Activated CD4-positive, CD25-positive, alpha-beta regulatory T cell treated with anti-CD3 and anti-CD28 coated beads, Interleukin-2, amount 50 U/mL, for 72 hours (primary cell): ENCODE measurements around the gene VGF.
"Not testable (repeated sequence)": the region's sequence is repeated elsewhere in the genome, so short reads cannot be mapped to it uniquely, and the experiment has no call there.

Experiments used
- DNase-seq: peaks from one replicate; pipeline ENCODE4 v3.0.0; 2021

VGF gene

DNA sequence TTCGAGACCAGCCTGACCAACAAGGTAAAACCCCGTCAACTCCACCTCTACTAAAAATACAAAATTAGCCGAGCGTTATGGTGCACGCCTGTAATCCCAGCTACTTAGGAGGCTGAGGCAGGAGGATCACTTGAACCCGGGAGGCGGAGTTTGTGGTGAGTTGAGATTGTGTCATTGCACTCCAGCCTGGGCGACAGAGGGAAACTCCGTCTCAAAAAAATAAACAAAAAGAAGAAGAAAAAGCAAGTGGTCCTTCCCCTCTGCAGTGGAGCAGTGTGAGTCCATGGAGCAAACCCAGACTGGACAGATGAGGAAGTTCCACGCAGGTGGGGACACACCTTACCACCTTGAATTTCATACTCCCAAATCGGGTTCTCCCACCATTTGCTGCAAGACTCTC is 51.5 kb downstream of the VGF start:
- DNase-seq: no peak

DNA sequence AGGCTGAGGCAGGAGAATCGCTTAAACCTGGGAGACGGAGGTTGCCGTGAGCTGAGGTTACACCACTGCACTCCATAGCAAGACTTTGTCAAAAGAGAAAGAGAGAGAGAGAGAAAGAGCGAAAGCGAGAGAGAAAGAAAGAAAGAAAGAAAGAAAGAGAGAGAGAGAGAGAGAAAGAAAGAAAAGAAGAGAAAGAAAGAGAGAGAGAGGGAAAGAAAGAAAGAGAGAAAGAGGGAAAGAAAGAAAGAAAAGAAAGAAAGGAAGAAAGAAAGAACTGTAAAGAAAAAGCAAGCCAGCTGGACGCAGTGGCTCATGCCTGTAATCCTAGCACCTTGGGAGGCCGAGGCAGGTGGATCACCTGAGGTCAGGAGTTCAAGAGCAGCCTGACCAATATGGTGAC is 52.2 kb downstream of the VGF start:
- not testable (repeated sequence) for DNase-seq
